ENCODE data around the gene ZNF283. TPM values are rescaled to one million over a fixed set of nuclear protein-coding genes. Genes with fewer than 3 reads are reported as not detected.
"Not testable (repeated sequence)": the region's sequence is repeated elsewhere in the genome, so short reads cannot be mapped to it uniquely, and the experiment has no call there.

The ZNF283 gene
- total and polyA plus RNA-seq, 7 donors: 0.79 to 8.7 (median 4.3) TPM

DNA sequence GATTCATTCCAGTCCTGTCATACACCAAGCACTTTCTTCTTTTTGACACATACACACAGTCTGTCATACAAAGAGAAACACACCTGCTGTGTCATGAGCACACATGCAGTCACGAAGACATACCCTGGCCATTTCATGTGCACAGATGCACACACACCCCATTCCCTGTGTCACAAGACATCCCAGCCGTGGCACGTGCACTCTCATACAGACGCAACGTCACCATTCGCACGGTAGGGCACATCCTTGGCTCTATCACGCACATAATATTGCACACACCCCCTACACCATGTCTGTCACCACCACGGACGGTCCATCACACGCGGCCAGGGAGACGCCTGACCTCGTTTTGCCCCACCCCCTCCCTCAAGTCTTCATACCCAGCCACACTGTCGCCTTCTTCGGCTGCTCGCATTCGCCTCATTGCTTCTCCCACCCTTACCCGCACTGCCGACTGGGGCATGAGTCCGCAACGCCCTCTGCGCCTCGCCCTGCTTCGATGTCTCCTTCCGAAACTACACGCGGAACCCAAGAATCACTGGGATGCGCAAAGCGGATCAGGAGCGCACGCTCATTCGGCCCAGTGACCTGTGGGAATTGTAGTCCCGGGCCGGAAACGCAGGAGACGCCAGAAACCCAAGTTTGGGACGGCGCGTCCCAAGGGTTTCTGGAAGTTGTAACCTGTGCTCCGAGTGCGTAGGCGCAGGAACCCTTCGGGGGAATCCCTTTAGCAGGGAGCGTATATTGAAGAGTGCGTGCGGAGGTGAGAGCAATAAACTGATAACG is 6.8 kb upstream of the ZNF283 start:
- Histone ChIP-seq H3K27ac (no peak overlapping the region), H3K9me3 (peaks cover 3% of the 10 kb centered on the region), H3K27me3 (ENCODE audit: insufficient read depth in 3 of 3, low read length in 2 of 3) (peaks cover 0 to 19% (median 10%) of the 10 kb centered on the region in 3 donors), H3K36me3 (ENCODE audit: insufficient read depth in 1 of 2, low read depth in 1 of 2) (no peaks in the 10 kb centered on the region), H3K4me1 (no peaks in the 10 kb centered on the region), H3K4me3 (peak overlapping the region; percentile 61)
- DNase-seq (peak; percentile 41 to 51), ATAC-seq (no peak)
- intact Hi-C loops (cut with DNase I): no loop called here
- TF ChIP-seq, protein P1, sequence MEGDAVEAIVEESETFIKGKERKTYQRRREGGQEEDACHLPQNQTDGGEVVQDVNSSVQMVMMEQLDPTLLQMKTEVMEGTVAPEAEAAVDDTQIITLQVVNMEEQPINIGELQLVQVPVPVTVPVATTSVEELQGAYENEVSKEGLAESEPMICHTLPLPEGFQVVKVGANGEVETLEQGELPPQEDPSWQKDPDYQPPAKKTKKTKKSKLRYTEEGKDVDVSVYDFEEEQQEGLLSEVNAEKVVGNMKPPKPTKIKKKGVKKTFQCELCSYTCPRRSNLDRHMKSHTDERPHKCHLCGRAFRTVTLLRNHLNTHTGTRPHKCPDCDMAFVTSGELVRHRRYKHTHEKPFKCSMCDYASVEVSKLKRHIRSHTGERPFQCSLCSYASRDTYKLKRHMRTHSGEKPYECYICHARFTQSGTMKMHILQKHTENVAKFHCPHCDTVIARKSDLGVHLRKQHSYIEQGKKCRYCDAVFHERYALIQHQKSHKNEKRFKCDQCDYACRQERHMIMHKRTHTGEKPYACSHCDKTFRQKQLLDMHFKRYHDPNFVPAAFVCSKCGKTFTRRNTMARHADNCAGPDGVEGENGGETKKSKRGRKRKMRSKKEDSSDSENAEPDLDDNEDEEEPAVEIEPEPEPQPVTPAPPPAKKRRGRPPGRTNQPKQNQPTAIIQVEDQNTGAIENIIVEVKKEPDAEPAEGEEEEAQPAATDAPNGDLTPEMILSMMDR (IDR thresholded peaks at IDR 0.05): no peak
- WGBS, 3 donors: 9 to 12% (median 12%) methylated on average over 48 of the region's 48 CpGs

DNA sequence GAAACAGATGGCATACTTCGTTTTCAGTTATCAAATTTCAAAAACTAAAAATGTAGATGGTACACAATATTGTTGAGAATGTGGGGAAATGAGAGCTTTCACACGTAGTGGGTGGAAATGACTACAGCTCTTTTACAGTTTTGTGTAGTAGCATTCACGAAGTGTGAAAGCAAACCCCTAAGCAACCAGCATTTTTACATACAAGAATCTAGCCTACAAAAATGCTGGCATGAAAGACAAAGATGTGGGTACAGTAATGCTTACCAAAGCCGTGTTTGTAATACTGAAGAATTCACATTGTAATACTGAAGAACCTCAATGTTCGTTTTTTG is 6.3 kb upstream of the ZNF283 start:
- Histone ChIP-seq H3K4me3 (peak overlapping the region; percentile 61), H3K9me3 (peaks cover 3% of the 10 kb centered on the region), H3K4me1 (no peaks in the 10 kb centered on the region), H3K27ac (no peak overlapping the region), H3K36me3 (ENCODE audit: insufficient read depth in 1 of 2, low read depth in 1 of 2) (no peaks in the 10 kb centered on the region), H3K27me3 (ENCODE audit: insufficient read depth in 3 of 3, low read length in 2 of 3) (peaks cover 0 to 19% (median 10%) of the 10 kb centered on the region in 3 donors)
- intact Hi-C loops (cut with DNase I): no loop called here
- WGBS, 3 donors: 25 to 33% (median 32%) methylated on average over 5 of the region's 5 CpGs
- DNase-seq (no peak), ATAC-seq (no peak)
- TF ChIP-seq, protein P1 (IDR thresholded peaks at IDR 0.05): no peak

DNA sequence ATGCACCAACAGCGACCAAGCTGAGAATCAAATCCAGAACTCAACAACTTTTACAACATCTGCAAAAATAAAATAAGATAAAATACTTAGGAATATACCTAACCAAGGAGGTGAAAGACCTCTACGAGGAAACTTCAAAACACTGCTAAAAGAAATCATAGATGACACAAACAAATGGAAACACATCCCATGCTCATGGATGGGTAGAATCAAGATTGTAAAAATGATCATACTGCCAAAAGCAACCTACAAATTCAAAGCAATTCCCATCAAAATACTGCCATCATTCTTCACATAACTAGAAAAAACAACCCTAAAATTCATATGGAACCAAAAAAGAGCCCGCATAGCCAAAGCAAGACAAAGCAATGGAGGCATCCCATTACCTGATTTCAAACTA is 3.3 kb upstream of the ZNF283 start:
- H3K27ac ChIP-seq; ATAC-seq; H3K4me3 ChIP-seq; H3K36me3 ChIP-seq (ENCODE audit: insufficient read depth in 1 of 2, low read depth in 1 of 2); H3K9me3 ChIP-seq; intact Hi-C loops (cut with DNase I); H3K4me1 ChIP-seq; DNase-seq: not testable (repeated sequence)
- peaks cover 0 to 19% (median 10%) of the 10 kb centered on the region in 3 donors for H3K27me3 ChIP-seq (ENCODE audit: insufficient read depth in 3 of 3, low read length in 2 of 3)
- 80 to 90% (median 84%) methylated on average over 3 of the region's 3 CpGs for WGBS, 3 donors

DNA sequence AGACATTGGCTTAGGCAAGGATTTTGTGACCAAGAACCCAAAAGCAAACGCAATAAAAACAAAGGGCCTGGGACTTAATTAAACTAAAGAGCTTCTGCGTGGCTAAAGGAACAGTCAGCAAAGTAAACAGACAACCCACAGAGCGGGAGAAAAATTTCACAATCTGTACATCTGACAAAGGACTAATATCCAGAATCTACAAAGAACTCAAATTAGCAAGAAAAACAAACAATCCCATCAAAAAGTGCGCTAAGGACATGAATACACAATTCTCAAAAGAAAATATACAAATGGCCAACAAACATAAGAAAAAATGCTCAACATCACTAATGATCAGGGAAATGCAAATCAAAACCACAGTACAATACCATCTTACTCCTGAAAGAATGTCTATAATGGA is 2.5 kb upstream of the ZNF283 start:
- H3K4me3 ChIP-seq; ATAC-seq; H3K27ac ChIP-seq; intact Hi-C loops (cut with DNase I); H3K9me3 ChIP-seq; DNase-seq; H3K4me1 ChIP-seq: not testable (repeated sequence)
- Histone ChIP-seq H3K36me3 (ENCODE audit: insufficient read depth in 1 of 2, low read depth in 1 of 2) (peaks cover 0 to 16% of the 10 kb centered on the region in 2 donors), H3K27me3 (ENCODE audit: insufficient read depth in 3 of 3, low read length in 2 of 3) (peaks cover 0 to 19% (median 8%) of the 10 kb centered on the region in 3 donors)
- 59 to 67% (median 67%) methylated on average over 4 of the region's 4 CpGs for WGBS, 3 donors

DNA sequence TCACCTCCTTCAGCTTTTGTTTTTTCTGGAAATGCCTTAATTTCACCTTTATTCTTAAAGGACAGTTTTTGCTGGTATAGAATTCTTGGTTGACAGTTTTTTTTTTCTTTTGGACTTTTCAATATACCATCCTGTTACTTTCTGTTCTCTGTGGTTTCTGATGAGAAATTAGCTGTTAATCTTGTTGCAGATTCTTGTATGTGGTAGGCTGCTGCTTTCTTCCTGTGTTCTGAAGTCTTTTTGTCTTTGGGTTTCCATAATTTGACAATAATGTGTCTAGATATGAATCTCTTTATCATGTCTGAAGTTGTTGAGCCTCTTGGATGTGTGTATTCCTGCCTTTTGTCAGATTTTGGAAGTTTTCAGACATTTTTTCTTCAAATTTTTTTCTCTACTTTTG is 12.0 kb downstream of the ZNF283 start:
- ATAC-seq (no peak), DNase-seq (no peak)
- Histone ChIP-seq H3K36me3 (ENCODE audit: insufficient read depth in 1 of 2, low read depth in 1 of 2) (peaks cover 46 to 93% of the 10 kb centered on the region in 2 donors), H3K27me3 (ENCODE audit: insufficient read depth in 3 of 3, low read length in 2 of 3) (no peaks in the 10 kb centered on the region), H3K4me1 (no peaks in the 10 kb centered on the region), H3K9me3 (peaks cover 83% of the 10 kb centered on the region), H3K4me3 (no peak overlapping the region), H3K27ac (no peak overlapping the region)
- TF ChIP-seq, protein P1 (IDR thresholded peaks at IDR 0.05): no peak
- intact Hi-C loops (cut with DNase I): no loop called here

Data from psoas muscle (tissue), 8 donors.